ENCODE measurements around the gene SPATA18. TPM values are rescaled to one million over a fixed set of nuclear protein-coding genes. Genes with fewer than 3 reads are reported as not detected.
A peak's percentile ranks its signal among the peaks of the same experiment; 100 is the strongest.

Gene SPATA18
- total and polyA plus RNA-seq, 4 donors = 6.6 to 56.5 (median 22.5) TPM

DNA sequence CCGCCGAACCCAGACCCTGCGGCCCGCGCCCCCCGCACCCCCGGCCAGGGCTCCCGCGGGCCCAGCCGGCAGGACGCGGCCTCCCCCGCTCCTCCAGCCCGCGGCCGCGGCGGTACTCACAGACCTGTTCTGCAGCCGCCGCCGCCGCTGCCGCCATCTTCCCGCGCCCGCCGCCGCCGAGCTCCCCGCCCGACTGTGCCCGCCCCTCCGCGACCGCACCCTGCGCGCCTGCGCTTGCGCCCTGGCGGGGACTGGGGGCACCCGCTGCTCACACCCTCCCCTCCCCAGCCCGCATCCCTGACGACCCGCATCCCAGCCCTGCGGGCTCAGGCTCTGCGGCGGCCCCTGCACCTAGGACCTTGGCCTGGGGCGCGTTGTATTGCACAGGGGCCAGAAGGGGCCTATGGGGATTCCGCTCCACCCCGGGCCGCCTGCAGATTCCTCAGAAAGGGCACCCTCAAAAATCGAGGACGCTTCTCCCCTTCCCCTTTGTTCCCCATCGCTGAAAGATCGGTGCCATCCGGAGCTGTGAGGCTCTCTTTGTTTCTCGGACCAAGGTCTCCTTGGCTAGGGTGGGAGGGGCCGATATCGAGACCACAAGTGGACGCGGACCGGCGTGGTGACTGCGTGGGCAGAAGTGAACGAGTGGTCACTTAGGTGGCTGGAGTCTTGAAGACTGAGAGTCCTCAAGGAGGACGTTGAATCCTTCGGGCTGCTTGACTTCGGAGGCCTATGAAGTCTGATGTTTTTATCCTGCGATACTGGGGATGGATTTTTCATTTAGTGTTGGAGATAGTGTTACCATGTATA is 12.8 kb upstream of the SPATA18 start, which contains the start of gene SGCB:
SGCB (minus strand) TSS at position 197 of the 810 bp plus-strand sequence; CDS start at position 157, 40 bp downstream.
- ATAC-seq (ENCODE audit: insufficient read depth, low FRiP score) (peak; percentile 94), DNase-seq (peak; percentile 70 to 77 (median 75))
- Histone ChIP-seq H3K9me3 (ENCODE audit: control insufficient read depth in 4 of 4, insufficient read depth in 3 of 4, low read length in 3 of 4) (no peaks in the 10 kb centered on the region), H3K36me3 (ENCODE audit: control insufficient read depth in 4 of 4, insufficient read depth in 4 of 4, low read length in 4 of 4) (no peaks in the 10 kb centered on the region), H3K4me3 (peak within 1 kb of the TSS; percentile 95), H3K9ac (ENCODE audit: insufficient read depth in 1 of 2, low read length in 2 of 2) (peak within 1 kb of the TSS; percentile 65 to 75), H3K27ac (ENCODE audit: low read depth in 1 of 2, low read length in 1 of 2) (peak within 1 kb of the TSS; percentile 51 to 84), H3K27me3 (ENCODE audit: control insufficient read depth in 3 of 3, insufficient read depth in 3 of 3, low read length in 2 of 3) (peaks cover 0 to 10% (median 8%) of the 10 kb centered on the region in 3 donors), H3K4me1 (ENCODE audit: control insufficient read depth in 5 of 5, insufficient read depth in 5 of 5, low read length in 5 of 5) (peaks cover 3 to 18% (median 15%) of the 10 kb centered on the region in 5 donors)
- 3 to 7% methylated on average over 45 to 70 of the region's 70 CpGs for WGBS, 2 donors
- TF ChIP-seq, protein P1, sequence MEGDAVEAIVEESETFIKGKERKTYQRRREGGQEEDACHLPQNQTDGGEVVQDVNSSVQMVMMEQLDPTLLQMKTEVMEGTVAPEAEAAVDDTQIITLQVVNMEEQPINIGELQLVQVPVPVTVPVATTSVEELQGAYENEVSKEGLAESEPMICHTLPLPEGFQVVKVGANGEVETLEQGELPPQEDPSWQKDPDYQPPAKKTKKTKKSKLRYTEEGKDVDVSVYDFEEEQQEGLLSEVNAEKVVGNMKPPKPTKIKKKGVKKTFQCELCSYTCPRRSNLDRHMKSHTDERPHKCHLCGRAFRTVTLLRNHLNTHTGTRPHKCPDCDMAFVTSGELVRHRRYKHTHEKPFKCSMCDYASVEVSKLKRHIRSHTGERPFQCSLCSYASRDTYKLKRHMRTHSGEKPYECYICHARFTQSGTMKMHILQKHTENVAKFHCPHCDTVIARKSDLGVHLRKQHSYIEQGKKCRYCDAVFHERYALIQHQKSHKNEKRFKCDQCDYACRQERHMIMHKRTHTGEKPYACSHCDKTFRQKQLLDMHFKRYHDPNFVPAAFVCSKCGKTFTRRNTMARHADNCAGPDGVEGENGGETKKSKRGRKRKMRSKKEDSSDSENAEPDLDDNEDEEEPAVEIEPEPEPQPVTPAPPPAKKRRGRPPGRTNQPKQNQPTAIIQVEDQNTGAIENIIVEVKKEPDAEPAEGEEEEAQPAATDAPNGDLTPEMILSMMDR (IDR thresholded peaks at IDR 0.05; ENCODE audit: control extremely low read depth, extremely low read depth) = no peak

DNA sequence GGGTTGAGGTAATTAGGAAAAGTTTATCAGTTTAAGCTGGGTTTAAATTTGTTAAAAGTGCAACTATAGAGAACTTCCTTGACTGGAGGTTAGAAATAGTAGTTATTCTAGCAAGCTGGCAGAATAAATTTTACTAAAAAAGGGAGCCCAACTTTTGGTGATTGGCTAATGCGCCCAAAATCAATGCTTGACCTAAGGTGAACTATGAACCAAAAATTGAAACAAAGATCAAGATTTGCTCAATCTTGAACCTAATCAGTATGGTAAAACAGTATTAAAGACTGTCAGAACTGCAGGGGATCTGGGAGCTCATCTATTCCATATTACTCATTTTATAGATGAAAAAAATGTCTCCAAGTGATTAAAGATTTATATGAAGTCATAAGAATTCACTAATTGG is 6.1 kb upstream of the SPATA18 start:
- Histone ChIP-seq H3K4me3 (no peak overlapping the region), H3K36me3 (ENCODE audit: control insufficient read depth in 4 of 4, insufficient read depth in 4 of 4, low read length in 4 of 4) (no peaks in the 10 kb centered on the region), H3K27me3 (ENCODE audit: control insufficient read depth in 3 of 3, insufficient read depth in 3 of 3, low read length in 2 of 3) (peaks cover 0 to 21% (median 20%) of the 10 kb centered on the region in 3 donors), H3K9me3 (ENCODE audit: control insufficient read depth in 4 of 4, insufficient read depth in 3 of 4, low read length in 3 of 4) (no peaks in the 10 kb centered on the region), H3K27ac (ENCODE audit: low read depth in 1 of 2, low read length in 1 of 2) (no peak overlapping the region), H3K9ac (ENCODE audit: insufficient read depth in 1 of 2, low read length in 2 of 2) (no peak overlapping the region), H3K4me1 (ENCODE audit: control insufficient read depth in 5 of 5, insufficient read depth in 5 of 5, low read length in 5 of 5) (no peaks in the 10 kb centered on the region)
- DNase-seq (no peak), ATAC-seq (ENCODE audit: insufficient read depth, low FRiP score) (no peak)
- 99 to 100% methylated on average over 1 of the region's 1 CpG for WGBS, 2 donors
- TF ChIP-seq, protein P1 (IDR thresholded peaks at IDR 0.05; ENCODE audit: control extremely low read depth, extremely low read depth) = no peak

DNA sequence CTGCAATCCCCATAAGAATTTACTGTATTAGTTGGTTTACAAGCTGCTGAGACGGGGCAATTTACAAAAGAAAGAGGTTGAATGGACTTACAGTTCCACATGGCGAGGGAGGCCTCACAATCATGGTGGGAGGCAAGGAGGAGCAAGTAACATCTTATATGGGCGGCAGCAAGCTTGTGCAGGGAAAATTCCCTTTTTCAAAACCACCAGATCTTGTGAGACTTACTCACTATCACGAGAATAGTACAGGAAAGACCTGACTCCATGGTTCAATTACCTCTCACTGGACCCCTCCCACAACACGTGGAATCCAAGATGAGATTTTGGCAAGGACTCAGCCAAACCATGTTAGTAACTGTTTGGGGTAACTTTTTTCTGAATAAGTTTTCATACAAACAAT is 1.8 kb upstream of the SPATA18 start:
- H3K4me3 ChIP-seq = no peak overlapping the region
- H3K27me3 ChIP-seq (ENCODE audit: control insufficient read depth in 3 of 3, insufficient read depth in 3 of 3, low read length in 2 of 3) = peaks cover 0 to 49% (median 45%) of the 10 kb centered on the region in 3 donors
- H3K36me3 ChIP-seq (ENCODE audit: control insufficient read depth in 4 of 4, insufficient read depth in 4 of 4, low read length in 4 of 4) = no peaks in the 10 kb centered on the region
- no peak overlapping the region for H3K27ac ChIP-seq (ENCODE audit: low read depth in 1 of 2, low read length in 1 of 2)
- H3K9ac ChIP-seq (ENCODE audit: insufficient read depth in 1 of 2, low read length in 2 of 2) = no peak overlapping the region
- TF ChIP-seq, protein P1 (IDR thresholded peaks at IDR 0.05; ENCODE audit: control extremely low read depth, extremely low read depth) = no peak
- peaks cover 0 to 3% (median 0%) of the 10 kb centered on the region in 4 donors for H3K9me3 ChIP-seq (ENCODE audit: control insufficient read depth in 4 of 4, insufficient read depth in 3 of 4, low read length in 3 of 4)
- H3K4me1 ChIP-seq (ENCODE audit: control insufficient read depth in 5 of 5, insufficient read depth in 5 of 5, low read length in 5 of 5) = peaks cover 0 to 12% (median 4%) of the 10 kb centered on the region in 5 donors
- WGBS, 2 donors = 86% methylated on average over 5 of the region's 5 CpGs
- DNase-seq = no peak
- no peak for ATAC-seq (ENCODE audit: insufficient read depth, low FRiP score)
